GM20431 (cell line): ENCODE data around the gene NOVA1.

Experiments used
- in situ Hi-C: fragments of 300-500 bp; cut with MseI, MboI; formaldehyde crosslinking; loops from one replicate; pipeline ENCODE4 v1.15.0; 2020; ENCODE audit warnings: low sequenced_read_pairs; ENCODE audit not compliant: unreplicated experiment

The NOVA1 gene

DNA sequence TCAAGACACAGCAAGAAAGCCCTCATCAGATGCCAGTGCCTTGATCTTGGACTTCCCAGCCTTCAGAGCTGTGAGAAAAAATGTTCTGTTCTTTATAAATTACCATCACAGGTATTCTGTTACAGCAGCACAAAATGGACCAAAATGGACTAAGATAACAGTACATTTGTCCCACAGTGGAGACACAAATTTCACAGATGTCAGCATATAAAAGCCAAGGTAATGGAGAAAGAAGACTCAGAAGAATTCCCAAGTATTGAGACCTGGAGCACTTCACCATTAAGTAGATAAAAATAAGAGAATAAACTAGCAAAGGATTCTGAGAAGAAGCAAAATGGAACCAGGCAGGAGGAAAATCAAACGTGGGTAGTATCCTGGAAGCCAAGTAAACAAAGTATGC, 131.0 kb downstream of the NOVA1 start:
- in situ Hi-C loops = no loop called here

DNA sequence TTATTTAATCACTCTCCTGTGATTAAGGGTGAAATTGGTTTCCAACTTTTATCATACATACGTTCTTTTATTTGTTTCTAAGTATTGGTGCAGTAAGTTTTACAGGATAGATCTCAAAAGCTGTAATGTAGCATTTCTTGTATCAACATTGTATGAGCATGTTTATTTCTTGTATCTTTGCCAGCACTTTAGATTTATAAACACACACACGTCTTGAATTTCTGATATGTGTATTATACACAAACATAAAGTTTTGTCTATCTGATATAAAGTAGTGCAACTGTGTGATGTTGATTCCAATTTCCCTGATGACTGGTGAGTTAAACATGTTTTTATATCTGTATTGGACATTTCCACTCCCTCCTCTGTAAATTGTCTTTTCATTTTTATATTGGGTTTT, 134.7 kb downstream of the NOVA1 start:
- in situ Hi-C loops = no loop called here

DNA sequence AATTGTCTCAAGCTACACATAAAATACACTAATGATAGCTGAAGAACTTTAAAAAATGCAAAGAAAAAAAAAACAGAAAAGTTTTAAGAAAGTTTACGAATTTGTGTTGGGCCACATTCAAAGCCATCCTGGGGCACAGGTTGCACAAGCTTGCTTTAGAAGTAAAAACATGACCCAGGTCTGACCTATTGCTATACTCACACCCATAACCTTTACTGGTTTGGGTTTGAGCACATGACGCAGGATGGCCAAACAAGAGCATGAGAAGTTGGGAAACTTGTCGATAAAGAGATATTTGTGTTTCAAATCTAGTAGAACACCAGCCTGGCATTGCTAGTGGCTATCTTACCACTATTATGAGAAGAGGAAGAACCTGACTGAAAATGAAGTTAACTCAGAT, 143.7 kb downstream of the NOVA1 start:
- in situ Hi-C loops = no loop called here

DNA sequence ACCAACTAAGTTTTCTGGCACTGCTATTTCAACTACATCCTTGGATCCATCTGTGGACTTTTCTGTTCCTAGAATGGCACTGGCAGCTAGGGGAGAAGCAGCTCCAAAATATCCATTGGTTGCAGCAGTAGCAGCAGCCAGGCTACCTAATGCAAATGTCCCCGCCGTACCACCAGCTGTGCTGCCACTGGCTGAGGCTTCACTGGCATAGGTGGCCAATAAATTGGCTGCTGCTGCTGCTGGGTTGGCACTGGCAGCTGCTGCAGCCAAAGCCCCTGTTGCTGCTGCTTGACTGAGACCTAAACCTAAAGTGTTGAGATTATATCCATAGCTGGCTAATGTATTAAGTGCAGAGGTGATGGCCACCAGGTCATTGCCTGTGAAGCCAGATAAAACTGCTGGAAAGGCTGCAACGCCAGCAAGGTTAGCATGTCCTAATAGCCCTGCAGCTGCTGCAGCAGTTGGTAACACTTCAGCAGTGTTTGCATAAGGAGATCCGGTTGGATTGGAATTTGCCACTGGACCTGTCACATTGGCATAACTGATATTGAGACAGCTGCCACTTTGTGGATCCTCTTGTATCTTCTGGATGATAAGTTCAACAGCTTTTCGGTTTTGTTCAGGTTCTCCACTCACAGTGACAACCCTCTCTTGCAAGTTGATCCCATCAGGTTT, 149.5 kb downstream of the NOVA1 start:
- in situ Hi-C loops = no loop called here

DNA sequence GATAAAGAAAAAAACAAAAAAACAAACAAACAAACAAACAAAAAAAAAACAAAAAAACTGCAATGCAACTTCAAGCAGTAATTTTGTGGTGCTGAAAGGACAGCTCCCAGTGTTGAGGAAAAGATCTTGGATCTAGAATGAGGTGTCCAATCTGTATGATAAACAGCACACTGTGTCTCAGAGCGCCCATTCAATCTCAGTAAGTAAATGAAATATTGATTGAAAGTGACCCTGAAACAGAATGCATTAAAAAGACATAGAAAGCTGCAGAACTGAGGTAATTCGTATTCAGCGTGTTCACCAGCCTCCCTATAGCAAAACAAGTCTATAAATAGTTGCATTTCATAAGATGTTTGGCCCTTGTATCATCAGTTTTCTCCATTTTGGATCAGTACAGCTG, 153.0 kb downstream of the NOVA1 start:
- in situ Hi-C loops = no loop called here

DNA sequence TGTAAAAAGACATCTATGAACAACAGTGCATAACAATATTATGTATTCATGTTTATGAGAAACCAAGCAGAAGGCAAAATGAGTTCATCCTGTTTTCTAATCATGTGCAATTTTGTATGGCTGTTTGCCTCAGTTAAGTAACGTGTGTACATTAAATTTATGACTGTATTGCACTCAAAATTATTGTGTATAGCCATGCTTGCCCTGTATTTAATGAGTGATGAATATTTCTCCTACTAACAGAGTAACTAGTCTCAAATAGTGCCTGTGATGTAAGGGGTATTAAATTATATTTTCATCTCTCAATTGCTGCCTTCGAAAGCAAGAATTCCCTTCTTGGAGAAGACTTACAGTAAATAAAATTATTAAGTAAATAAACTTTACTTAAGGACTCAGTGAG, 154.2 kb downstream of the NOVA1 start:
- in situ Hi-C loops = no loop called here

DNA sequence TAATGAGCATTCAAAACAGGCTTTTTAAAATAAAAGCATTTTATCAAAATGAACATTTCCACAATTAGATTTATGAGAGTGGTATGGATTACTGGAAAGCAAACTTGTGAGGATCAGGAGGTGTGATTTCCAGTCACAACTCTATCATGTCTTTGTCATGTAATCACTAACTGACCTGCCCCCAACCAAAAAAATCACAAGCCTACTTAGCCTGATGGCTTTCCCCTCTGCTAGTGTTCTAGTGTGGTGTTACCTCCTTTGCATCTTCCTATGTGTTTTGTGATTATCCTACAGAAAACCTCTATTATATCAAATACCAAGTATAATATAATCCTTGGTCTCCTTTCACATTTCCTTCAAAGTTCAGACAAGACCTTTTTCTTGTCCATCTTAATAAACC, 168.6 kb downstream of the NOVA1 start:
- in situ Hi-C loops = no loop called here

DNA sequence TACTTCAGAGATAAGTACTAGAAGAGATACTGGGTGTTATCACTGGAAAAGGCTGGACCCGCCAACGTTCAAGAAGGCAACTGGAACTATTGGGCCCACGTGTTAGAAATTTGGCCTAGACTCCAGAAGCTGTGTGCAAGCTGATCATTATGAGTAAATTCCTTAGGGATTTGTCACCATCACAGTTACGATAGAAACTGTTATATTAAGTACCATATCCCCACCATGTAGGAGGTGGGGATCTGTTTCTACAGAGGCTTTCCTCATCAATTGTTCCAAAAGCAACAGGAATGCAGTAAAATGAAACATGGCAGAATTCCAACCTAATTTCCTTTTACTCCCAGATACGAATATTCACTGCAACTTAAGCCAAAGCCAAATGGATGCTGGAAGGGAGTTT, 170.7 kb downstream of the NOVA1 start:
- in situ Hi-C loops = no loop called here

DNA sequence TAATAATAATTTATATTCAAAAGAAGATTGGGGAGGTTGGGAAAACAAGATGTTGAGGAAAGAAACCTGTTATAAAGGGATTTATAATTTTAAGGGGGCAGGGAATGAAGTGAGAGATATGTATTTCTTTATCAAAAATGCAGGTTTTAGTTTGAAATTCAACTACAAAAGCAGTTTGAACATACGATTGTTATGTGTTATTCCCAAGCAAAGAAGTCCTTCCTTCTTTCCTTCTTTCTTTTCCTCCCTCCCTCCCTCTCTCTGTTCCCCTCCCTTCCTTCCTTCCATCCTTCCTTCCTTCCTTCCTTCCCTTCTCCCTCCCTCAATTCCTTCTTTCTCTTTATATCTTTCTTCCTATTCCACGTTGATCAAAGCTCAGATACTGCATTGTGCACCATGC, 173.3 kb downstream of the NOVA1 start:
- in situ Hi-C loops = no loop called here

DNA sequence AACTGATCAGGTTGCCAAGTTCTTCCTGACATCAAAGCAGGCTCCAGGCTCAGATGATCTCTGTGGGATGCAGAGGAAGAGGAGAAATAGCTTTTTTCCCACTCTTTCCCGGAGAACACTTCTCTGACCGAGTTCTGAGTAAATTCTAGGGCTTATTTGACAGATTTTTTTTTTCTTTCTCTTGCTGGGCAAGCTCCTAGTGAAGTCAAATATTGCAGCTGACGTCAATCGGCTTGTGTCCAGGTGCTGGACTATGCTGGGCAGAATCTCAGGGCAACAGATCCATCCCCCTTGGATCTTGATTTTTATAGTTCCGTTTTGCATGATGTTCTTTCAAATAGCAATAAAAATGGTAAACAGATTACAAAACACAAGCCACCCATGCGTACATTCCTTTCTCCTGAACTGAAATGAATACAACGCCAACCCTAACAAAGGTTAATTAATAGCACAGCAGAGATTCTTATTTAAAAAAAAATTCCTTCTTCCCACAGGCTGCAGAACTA, 182.2 kb downstream of the NOVA1 start:
- in situ Hi-C loops = no loop called here

DNA sequence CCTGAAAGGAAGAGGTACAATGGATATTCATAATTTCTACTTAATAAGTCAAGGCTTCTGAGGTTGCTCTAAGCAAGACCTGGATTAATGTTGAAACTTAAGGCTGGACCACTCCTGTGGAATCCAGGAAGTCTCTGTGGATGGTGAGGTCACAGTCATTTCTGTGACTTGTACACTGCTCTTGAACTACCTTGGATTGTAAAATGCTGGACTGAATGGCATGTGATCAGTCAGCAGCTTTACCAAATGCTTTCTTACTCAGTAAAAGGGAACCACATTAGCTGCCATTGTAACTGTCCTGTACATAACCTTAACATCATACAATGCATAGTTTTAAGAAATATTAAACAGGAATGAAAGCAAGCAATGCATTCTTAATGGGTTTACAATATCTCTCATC, 182.9 kb downstream of the NOVA1 start:
- in situ Hi-C loops = no loop called here

DNA sequence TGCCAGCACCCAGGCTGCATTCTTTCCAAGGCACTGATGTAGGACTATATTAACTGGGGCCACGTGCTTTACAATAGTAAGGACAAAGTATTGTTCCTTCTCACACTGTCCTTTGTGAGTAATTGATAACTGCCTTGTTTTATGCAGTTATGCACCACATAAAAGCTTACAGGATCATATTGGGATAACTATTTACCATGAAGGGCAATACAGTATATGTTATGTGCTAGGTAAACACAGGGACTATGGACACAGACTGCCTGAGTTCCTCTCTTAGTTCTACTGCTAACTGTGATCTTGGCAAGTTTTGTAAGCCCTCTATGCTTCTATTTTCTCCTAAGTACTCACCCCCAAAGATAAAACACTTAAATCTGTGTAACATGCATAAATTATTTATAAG, 183.7 kb downstream of the NOVA1 start:
- in situ Hi-C loops = no loop called here

DNA sequence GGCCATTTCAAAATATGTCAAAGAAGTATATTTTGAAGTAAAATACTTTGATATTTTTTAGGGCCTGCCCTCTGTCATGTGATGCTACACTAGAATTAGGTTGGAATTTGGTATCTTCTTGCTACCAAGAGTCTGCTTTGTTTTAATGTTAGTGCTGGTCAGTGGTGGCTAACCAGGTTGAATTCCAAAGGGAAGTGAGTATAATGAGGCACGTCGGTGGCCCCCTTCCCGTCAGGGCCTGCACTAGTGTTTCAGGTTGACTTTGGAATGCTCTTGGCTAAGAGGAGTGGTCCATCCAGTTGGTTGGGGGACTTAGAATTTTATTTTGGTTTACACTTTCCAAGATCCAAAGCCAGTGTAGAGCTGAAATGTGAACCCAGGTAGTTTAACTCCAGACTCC, 185.4 kb downstream of the NOVA1 start:
- in situ Hi-C loops = no loop called here

DNA sequence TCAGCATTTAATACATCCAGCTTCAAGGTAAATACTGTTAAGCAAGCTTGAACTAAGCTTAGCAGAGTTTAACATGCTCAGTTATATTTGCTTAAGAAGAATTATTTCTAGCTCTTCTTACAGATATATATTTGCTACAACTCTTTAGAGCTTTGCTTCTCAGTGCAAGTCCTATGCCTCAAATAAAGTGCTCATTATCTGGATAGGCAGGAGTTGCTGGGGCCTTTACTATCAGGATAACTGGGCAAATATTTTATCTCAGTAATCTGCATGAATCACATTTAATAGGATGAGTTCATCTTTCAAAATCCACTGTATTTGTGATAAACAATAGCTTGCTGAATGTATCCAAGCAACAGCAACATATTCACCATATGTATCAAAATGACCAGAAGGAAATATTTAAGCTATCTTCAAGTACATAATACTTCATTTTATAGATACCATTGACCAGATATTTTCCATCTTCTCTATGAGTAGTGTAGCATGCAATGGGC, 187.6 kb downstream of the NOVA1 start:
- in situ Hi-C loops = no loop called here

DNA sequence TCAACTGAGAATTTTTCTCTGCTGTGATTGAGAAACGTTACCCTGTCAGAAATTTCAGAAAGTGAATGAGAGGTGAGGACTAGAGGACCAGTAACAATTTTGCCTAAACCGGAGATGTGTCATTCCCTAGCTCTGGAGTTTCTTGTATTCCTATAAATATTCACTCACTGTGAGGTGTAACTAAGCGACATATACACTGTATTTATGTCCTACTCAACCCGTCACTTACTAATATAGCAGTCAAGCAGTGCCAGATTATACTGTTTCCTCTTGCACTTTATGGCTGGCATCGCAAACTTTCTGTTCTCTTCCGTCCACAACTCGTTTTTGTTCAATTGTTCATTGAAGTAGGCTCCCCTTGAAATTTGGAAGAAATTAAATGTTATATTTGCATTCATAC, 192.9 kb downstream of the NOVA1 start:
- in situ Hi-C loops = no loop called here

DNA sequence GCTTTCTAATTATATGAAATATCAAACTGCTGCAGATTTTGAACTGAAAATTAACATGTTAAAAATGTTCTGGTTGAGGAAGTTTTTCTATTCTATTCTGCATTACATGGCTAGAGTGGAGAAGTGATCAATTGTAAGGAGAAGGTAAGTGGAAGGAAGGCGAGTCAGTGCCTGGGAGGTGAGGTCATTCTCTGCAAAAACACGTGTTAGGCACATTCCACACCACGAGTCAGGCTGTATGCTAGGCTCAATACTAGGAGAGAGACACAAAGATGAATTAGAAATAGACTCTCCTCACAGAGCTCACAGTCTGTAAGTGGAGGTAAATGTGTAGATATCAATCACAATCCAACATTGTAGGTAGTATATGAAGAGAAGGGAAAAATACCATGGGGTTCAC, 194.1 kb downstream of the NOVA1 start:
- in situ Hi-C loops = no loop called here

DNA sequence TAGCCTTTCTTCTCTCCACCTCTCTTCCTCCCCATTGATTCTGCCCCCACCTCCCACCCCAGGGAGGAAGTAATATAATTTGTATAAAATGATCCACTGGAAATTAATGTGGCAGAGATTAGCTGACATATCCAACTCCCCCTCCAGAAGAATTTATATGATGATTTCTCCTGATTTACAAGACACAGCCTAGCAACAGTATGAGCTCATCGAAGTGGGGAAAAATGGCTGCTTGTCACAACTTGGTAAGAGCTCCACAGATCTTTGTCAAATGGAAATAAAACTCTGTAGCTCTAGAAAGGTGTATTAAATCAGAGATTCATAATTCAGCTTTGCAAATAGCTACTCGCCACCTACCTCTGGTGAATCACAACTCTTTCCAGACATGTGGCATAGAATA, 195.7 kb downstream of the NOVA1 start:
- in situ Hi-C loops = no loop called here

DNA sequence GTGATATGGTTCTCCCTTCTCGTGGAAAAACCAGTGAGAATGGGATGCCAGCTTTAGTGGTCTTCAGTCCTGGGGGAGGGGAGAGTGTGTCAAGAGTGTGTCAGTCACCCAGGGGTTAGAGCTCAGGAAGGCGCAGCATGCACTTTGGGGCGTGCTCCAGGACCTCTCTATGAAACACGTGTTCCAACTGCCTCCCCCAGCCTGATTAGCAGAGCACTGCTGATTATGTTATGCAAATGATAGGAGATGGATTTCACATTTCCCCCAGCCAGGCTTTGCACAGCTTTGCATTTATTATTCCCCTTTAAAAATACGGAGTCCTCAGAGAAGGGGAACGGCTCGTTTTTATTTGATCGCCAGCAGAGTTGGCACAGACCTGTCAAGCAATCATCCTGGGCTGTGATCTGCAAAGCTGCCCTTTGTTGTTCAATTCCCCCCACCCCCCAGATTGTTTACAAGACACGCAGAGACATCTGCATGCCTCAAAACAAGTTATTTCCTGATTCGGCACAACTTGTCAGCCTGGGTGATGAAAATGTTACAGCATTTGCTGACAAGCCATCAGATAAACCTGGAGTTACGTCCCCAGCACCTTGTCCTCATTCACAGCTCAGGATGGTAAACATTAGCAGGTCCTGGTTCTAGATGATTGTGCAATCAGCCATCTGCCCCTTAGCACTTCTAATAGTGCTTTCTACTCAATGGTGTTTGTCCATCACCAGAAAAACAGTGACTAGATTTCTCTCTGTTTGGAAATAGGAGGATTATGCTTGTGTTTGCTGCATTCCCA, 196.5 kb downstream of the NOVA1 start:
- in situ Hi-C loops = no loop called here

DNA sequence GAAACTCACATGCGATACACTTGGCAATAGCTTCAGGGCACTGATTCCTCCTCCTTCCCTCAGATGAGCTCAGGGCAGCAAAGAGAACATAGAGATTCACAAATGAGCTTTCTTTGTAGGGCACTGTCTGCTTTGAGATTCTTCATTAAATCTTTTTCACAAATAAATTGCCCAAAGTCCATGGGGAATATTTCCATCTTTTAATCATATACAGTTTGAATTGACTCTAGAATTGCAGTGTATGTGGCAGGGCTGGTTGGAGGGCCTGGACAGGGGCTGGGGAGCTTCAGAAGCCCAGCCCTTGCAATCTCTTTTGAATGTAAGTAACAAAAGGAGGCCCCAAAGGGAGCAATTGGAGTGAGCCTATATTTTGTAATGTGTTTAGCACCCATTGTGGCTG, 197.5 kb downstream of the NOVA1 start:
- in situ Hi-C loops = no loop called here

DNA sequence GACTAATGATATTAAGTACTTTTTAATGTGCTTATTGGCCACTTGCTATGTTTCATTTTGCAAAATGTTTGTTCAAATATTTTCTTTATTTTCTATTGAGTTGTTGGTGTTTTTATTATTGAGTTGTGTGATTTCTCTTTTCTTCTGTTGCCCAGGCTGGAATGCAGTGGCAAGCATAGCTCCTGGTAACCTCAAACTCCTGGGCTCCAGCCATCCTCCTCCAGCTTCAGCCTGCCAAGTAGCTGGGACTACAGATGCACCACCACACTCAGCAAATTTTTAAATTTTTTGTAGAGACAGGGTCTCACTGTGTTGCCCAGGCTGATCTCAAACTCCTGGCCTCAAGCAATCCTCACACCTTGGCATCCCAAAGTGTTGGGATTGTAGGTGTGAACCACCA, 199.2 kb downstream of the NOVA1 start:
- in situ Hi-C loops = no loop called here
